Neural cell (in vitro differentiated cells): ENCODE measurements around the gene DHDH. TPM values are rescaled to one million over a fixed set of nuclear protein-coding genes. Genes with fewer than 3 reads are reported as not detected.

Source experiments
- H2AFZ ChIP-seq: fragments of 200-600, 300-800 bp; sonication (generic), shearing (Covaris generic); 2 replicates; pipeline ENCODE4 v1.6.0; 2014; ENCODE audit warnings: low read depth, mild to moderate bottlenecking, antibody characterized with exemption, low read length, moderate library complexity
- H3F3A ChIP-seq: fragments of 200-600 bp; shearing (Covaris generic); 2 replicates; pipeline ENCODE4 v1.6.1; 2016; ENCODE audit warnings: mild to moderate bottlenecking, moderate library complexity, mixed read lengths, antibody characterized with exemption, low read length; ENCODE audit not compliant: insufficient read depth, poor library complexity, severe bottlenecking
- H3K27ac ChIP-seq: fragments of 200-600, 300-800 bp; sonication (generic), shearing (Covaris generic); 2 replicates; pipeline ENCODE4 v1.5.1; 2014; ENCODE audit warnings: mild to moderate bottlenecking, low read length, moderate library complexity
- H3K27me3 ChIP-seq: fragments of 300-800, 200-600 bp; sonication (generic), shearing (Covaris generic); 2 replicates; pipeline ENCODE4 v1.6.0; 2014; ENCODE audit warnings: mild to moderate bottlenecking, low read depth, low read length, moderate library complexity; ENCODE audit not compliant: insufficient read depth
- H3K36me3 ChIP-seq: fragments of 300-800, 200-600 bp; sonication (generic), shearing (Covaris generic); 2 replicates; pipeline ENCODE4 v1.5.1; 2014; ENCODE audit warnings: mild to moderate bottlenecking, antibody characterized with exemption, low read length, moderate library complexity; ENCODE audit not compliant: insufficient read depth
- H3K4me2 ChIP-seq: fragments of 300-800, 200-600 bp; sonication (generic), shearing (Covaris generic); 2 replicates; pipeline ENCODE4 v1.6.0; 2014; ENCODE audit warnings: mild to moderate bottlenecking, low read length
- H3K4me3 ChIP-seq: fragments of 300-800, 200-600 bp; sonication (generic), shearing (Covaris generic); 2 replicates; pipeline ENCODE4 v1.5.1; 2014; ENCODE audit warnings: mild to moderate bottlenecking, low read length, moderate library complexity
- H3K79me2 ChIP-seq: fragments of 200-600 bp; shearing (Covaris generic); replicated peaks from 2 replicates; pipeline ENCODE4 v1.6.0; 2014; ENCODE audit warnings: mild to moderate bottlenecking, low read length, moderate library complexity; ENCODE audit not compliant: insufficient read depth
- H3K9ac ChIP-seq: fragments of 300-800, 200-600 bp; sonication (generic), shearing (Covaris generic); 2 replicates; pipeline ENCODE4 v1.6.1; 2016; ENCODE audit warnings: mild to moderate bottlenecking, low read length, mixed read lengths
- H3K9me2 ChIP-seq: fragments of 200-600 bp; shearing (Covaris generic); 2 replicates; pipeline ENCODE4 v1.6.1; 2016; ENCODE audit warnings: mild to moderate bottlenecking, low read length, mixed read lengths; ENCODE audit not compliant: insufficient read depth
- H3K9me3 ChIP-seq: fragments of 200-600, 300-800 bp; sonication (generic), shearing (Covaris generic); 2 replicates; pipeline ENCODE4 v1.6.1; 2016; ENCODE audit warnings: mild to moderate bottlenecking, mixed run types, low read length, moderate library complexity, mixed read lengths
- H4K20me1 ChIP-seq: fragments of 200-600 bp; shearing (Covaris generic); 2 replicates; pipeline ENCODE4 v1.6.1; 2016; ENCODE audit warnings: mild to moderate bottlenecking, mixed run types; ENCODE audit not compliant: insufficient read depth
- CTCF ChIP-seq: fragments of 450-650 bp; IDR thresholded peaks from 2 replicates; pipeline ENCODE4 v1.5.1; 2014; ENCODE audit warnings: antibody characterized with exemption, mild to moderate bottlenecking, moderate library complexity; ENCODE audit not compliant: poor library complexity, severe bottlenecking
- EP300 ChIP-seq: fragments of 450-650 bp; conservative IDR thresholded peaks from 2 replicates; pipeline ENCODE4 v1.6.1; 2014; ENCODE audit warnings: antibody characterized with exemption, mild to moderate bottlenecking, moderate library complexity; ENCODE audit not compliant: poor library complexity, severe bottlenecking
- EZH2 ChIP-seq: fragments of 200-600, 300-800 bp; shearing (Covaris generic), sonication (generic); IDR thresholded peaks from 2 replicates; pipeline ENCODE4 v1.6.1; 2014; ENCODE audit warnings: antibody characterized with exemption, low read length, borderline replicate concordance, mild to moderate bottlenecking; ENCODE audit not compliant: insufficient read depth, poor library complexity, severe bottlenecking
- MXI1 ChIP-seq: fragments of 450-650 bp; conservative IDR thresholded peaks from 2 replicates; pipeline ENCODE4 v1.6.1; 2014; ENCODE audit warnings: antibody characterized with exemption, mild to moderate bottlenecking; ENCODE audit not compliant: poor library complexity, severe bottlenecking
- POLR2AphosphoS5 ChIP-seq: IDR thresholded peaks from 2 replicates; pipeline ENCODE4 v1.6.1; 2012
- RAD21 ChIP-seq: fragments of 450-650 bp; conservative IDR thresholded peaks from 2 replicates; pipeline ENCODE4 v1.6.1; 2014; ENCODE audit warnings: antibody characterized with exemption, mild to moderate bottlenecking, moderate library complexity
- REST ChIP-seq: IDR thresholded peaks from 2 replicates; pipeline ENCODE4 v1.6.1; 2012; ENCODE audit warnings: borderline replicate concordance
- SMC3 ChIP-seq: fragments of 450-650 bp; conservative IDR thresholded peaks from 2 replicates; pipeline ENCODE4 v1.6.1; 2014; ENCODE audit warnings: antibody characterized with exemption, mild to moderate bottlenecking, moderate library complexity; ENCODE audit not compliant: poor library complexity
- TAF1 ChIP-seq: IDR thresholded peaks from 2 replicates; pipeline ENCODE4 v1.6.1; 2012; ENCODE audit warnings: low read depth
- polyA plus RNA-seq: library from polyadenylated mRNA; depleted of rRNA; stranded (reverse); fragments of >200 nt; gene quantifications from 2 replicates; pipeline ENCODE4 v1.2.3, GENCODE V29; 2014

Gene DHDH
- polyA plus RNA-seq, 1 donor from 2014 or later, result 4.8 TPM

GRCh38 chr19:48986211-48986610 is 52.7 kb downstream of the DHDH start:
- H3K9ac ChIP-seq, result no peak overlapping the region
- H3K4me3 ChIP-seq, result no peak overlapping the region
- no peak for TF ChIP-seq EZH2
- no peaks in the 10 kb centered on the region for H3K27me3 ChIP-seq
- no peak overlapping the region for H2AFZ ChIP-seq
- H4K20me1 ChIP-seq, result no peaks in the 10 kb centered on the region
- H3K36me3 ChIP-seq, result no peaks in the 10 kb centered on the region
- no peak overlapping the region for H3K4me2 ChIP-seq
- H3K79me2 ChIP-seq, result no peaks in the 10 kb centered on the region
- H3K9me3 ChIP-seq, result no peaks in the 10 kb centered on the region
- H3F3A ChIP-seq, result no peaks in the 10 kb centered on the region
- H3K27ac ChIP-seq, result no peak overlapping the region
- no peaks in the 10 kb centered on the region for H3K9me2 ChIP-seq

GRCh38 chr19:48987323-48987722 is 53.8 kb downstream of the DHDH start:
- no peak overlapping the region for H3K27ac ChIP-seq
- no peaks in the 10 kb centered on the region for H3F3A ChIP-seq
- no peak overlapping the region for H3K4me2 ChIP-seq
- H3K79me2 ChIP-seq, result peaks cover 6% of the 10 kb centered on the region
- TF ChIP-seq EZH2 (no peak), MXI1 (no peak), REST (no peak), SMC3 (no peak)
- no peaks in the 10 kb centered on the region for H3K9me3 ChIP-seq
- H3K36me3 ChIP-seq, result no peaks in the 10 kb centered on the region
- no peaks in the 10 kb centered on the region for H3K27me3 ChIP-seq
- H3K9me2 ChIP-seq, result no peaks in the 10 kb centered on the region
- no peak overlapping the region for H3K4me3 ChIP-seq
- H3K9ac ChIP-seq, result no peak overlapping the region
- H4K20me1 ChIP-seq, result no peaks in the 10 kb centered on the region
- no peak overlapping the region for H2AFZ ChIP-seq

GRCh38 chr19:48988286-48988685 is 54.8 kb downstream of the DHDH start:
- Histone ChIP-seq H3K79me2 (peaks cover 6% of the 10 kb centered on the region), H3F3A (peaks cover 4% of the 10 kb centered on the region), H3K4me3 (no peak overlapping the region), H3K9me2 (no peaks in the 10 kb centered on the region), H3K4me2 (no peak overlapping the region), H4K20me1 (no peaks in the 10 kb centered on the region), H2AFZ (no peak overlapping the region), H3K36me3 (no peaks in the 10 kb centered on the region), H3K9me3 (no peaks in the 10 kb centered on the region), H3K27ac (no peak overlapping the region), H3K27me3 (no peaks in the 10 kb centered on the region), H3K9ac (no peak overlapping the region)
- TF ChIP-seq REST, result no peak
- no peak for TF ChIP-seq EP300
- TF ChIP-seq EZH2, result no peak
- TF ChIP-seq MXI1, result no peak
- TF ChIP-seq POLR2AphosphoS5, result no peak
- TF ChIP-seq TAF1, result no peak
- no peak for TF ChIP-seq CTCF
- TF ChIP-seq SMC3, result no peak
- no peak for TF ChIP-seq RAD21
